Measurements from ENCODE around the gene PCDHGB2. TPM values are rescaled to one million over a fixed set of nuclear protein-coding genes. Genes with fewer than 3 reads are reported as not detected.

Gene PCDHGB2
- total and polyA plus RNA-seq, 2 of the 8 experiments (the other 6 are each of a cell fraction or from before 2014, with no cell fraction given): 1.9 to 2.9 TPM

DNA sequence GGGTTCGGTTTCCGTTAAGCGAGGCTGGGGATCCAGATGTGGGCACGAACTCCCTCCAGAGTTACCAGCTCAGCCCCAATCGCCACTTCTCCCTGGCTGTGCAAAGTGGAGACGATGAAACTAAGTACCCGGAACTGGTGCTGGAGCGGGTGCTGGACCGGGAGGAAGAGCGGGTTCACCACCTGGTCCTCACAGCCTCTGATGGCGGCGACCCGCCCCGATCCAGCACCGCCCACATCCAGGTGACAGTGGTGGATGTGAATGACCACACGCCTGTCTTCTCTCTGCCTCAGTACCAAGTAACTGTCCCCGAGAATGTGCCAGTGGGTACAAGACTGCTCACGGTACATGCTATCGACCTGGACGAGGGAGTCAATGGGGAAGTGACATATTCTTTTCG, 23.6 kb downstream of the PCDHGB2 start:
- no peaks in the 10 kb centered on the region for H3K79me2 ChIP-seq (ENCODE audit: control insufficient read depth in 1 of 2, insufficient read depth in 2 of 2, low read length in 2 of 2)
- H3K36me3 ChIP-seq (ENCODE audit: control insufficient read depth in 2 of 4, insufficient read depth in 4 of 4, low read length in 3 of 4): peaks cover 0 to under 1% (median 0%) of the 10 kb centered on the region in 4 experiments; a peak in 2 of 8 replicates
- no peaks in the 10 kb centered on the region for H4K20me1 ChIP-seq (replicated peaks in 1 of 2; ENCODE audit: control insufficient read depth in 1 of 2, insufficient read depth in 2 of 2, low read length in 2 of 2)
- H3K79me1 ChIP-seq (ENCODE audit: low read depth, low read length): no peaks in the 10 kb centered on the region
- H3K23me2 ChIP-seq (ENCODE audit: low read depth, low read length): no peaks in the 10 kb centered on the region; the same call in 1 of the 2 replicates
- H3K27me3 ChIP-seq (replicated peaks in 1 of 4; ENCODE audit: control insufficient read depth in 3 of 4, extremely low read depth in 1 of 4, insufficient read depth in 3 of 4, low read length in 3 of 4): no peaks in the 10 kb centered on the region; a peak in 1 of 7 replicates
- H4K91ac ChIP-seq (replicated peaks; ENCODE audit: insufficient read length, low read length): no peak overlapping the region
- H3K18ac ChIP-seq (ENCODE audit: extremely low read depth, low read length): no peak overlapping the region
- no peak overlapping the region for H2BK5ac ChIP-seq (ENCODE audit: low read depth, low read length)
- H4K5ac ChIP-seq (ENCODE audit: insufficient read length, low read depth, low read length): no peak overlapping the region
- no peak overlapping the region for H3K4me3 ChIP-seq (ENCODE audit: extremely low read depth in 1 of 4, insufficient read depth in 2 of 4, low read depth in 3 of 4, low read length in 4 of 4)
- H3K4me2 ChIP-seq (ENCODE audit: insufficient read depth in 1 of 2, low read depth in 2 of 2, low read length in 2 of 2): no peak overlapping the region
- no peak overlapping the region for H2AFZ ChIP-seq (ENCODE audit: low read length)
- no peak overlapping the region for H2AK5ac ChIP-seq (ENCODE audit: low read depth, low read length)
- no peak overlapping the region for H2BK120ac ChIP-seq (replicated peaks; ENCODE audit: low read depth, low read length)
- no peak overlapping the region for H2BK12ac ChIP-seq (ENCODE audit: low read depth, low read length)
- ChIA-PET POLR2A (ENCODE audit: partially characterized antibody) (no interaction called here), CTCF (ENCODE audit: partially characterized antibody) (interaction anchor here (0.7 to 1.0 kb wide), 3 partner anchors 28 to 160 kb away, joined by 3 to 4 read pairs (median 3); partner anchors contain the start of gene PCDHB14)
- FAIRE-seq (no peak), DNase-seq (ENCODE audit: low read depth in 1 of 2, low spot score in 2 of 2) (no peak)
- no peaks in the 10 kb centered on the region for H3K4me1 ChIP-seq (replicated peaks in 1 of 4; ENCODE audit: control insufficient read depth in 3 of 4, insufficient read depth in 4 of 4, low read length in 3 of 4)
- H4K8ac ChIP-seq (ENCODE audit: extremely low read depth, insufficient read depth, low read length): no peak overlapping the region
- TF ChIP-seq CREB1 (IDR thresholded peaks at IDR 0.05) (no peak), SP1 (IDR thresholded peaks at IDR 0.05; ENCODE audit: low read depth, low read length) (no peak), RFX5 (IDR thresholded peaks at IDR 0.05; ENCODE audit: borderline replicate concordance, low read depth, low read length) (no peak), E2F6 (IDR thresholded peaks at IDR 0.05) (no peak), EP300 (IDR thresholded peaks at IDR 0.05; ENCODE audit: borderline replicate concordance in 1 of 2, low read depth in 2 of 2, low read length in 2 of 2) (no peak), CEBPB (IDR thresholded peaks at IDR 0.05; ENCODE audit: low read depth, low read length) (no peak), EGR1 (IDR thresholded peaks at IDR 0.05; ENCODE audit: borderline replicate concordance, low read depth, low read length) (no peak), GABPA (IDR thresholded peaks at IDR 0.05; ENCODE audit: borderline replicate concordance, insufficient read depth, low read length) (no peak), POLR2AphosphoS5 (IDR thresholded peaks at IDR 0.05; ENCODE audit: low read depth, low read length) (no peak), BRCA1 (IDR thresholded peaks at IDR 0.05; ENCODE audit: low read depth, low read length) (no peak)
- H3K4ac ChIP-seq (replicated peaks; ENCODE audit: insufficient read length, low read depth, low read length): no peak overlapping the region
- H3K23ac ChIP-seq (ENCODE audit: insufficient read length): no peak overlapping the region
- no peak overlapping the region for H3K56ac ChIP-seq (replicated peaks; ENCODE audit: insufficient read length, low read depth, low read length)
- WGBS, 2 experiments (ENCODE audit: extremely low coverage in 1 of 2, insufficient coverage in 1 of 2, insufficient read length in 1 of 2, insufficient replicate concordance in 2 of 2, low coverage in 1 of 2, low lambda C conversion rate in 2 of 2, missing lambda C conversion rate in 1 of 2): 95% methylated on average over 21 of the region's 21 CpGs; no CpG with 5 or more reads in 1 of the 2 experiments
- H3K9me3 ChIP-seq (ENCODE audit: insufficient read depth in 2 of 2, low read depth in 1 of 2, low read length in 1 of 2): peaks cover 24 to 27% of the 10 kb centered on the region in 2 experiments
- H3K27ac ChIP-seq (ENCODE audit: low read depth, low read length): no peak overlapping the region
- no peak overlapping the region for H3K14ac ChIP-seq (ENCODE audit: insufficient read length)
- no peak overlapping the region for H2BK15ac ChIP-seq (ENCODE audit: low read length)
- no peak overlapping the region for H3K9ac ChIP-seq (replicated peaks in 1 of 4; ENCODE audit: extremely low read depth in 1 of 4, low read depth in 3 of 4, low read length in 3 of 4)
- no peak overlapping the region for H2BK20ac ChIP-seq (ENCODE audit: low read length)

All from H1 (cell line).